Measurements from ENCODE around the gene CCL8. TPM values are rescaled to one million over a fixed set of nuclear protein-coding genes. Genes with fewer than 3 reads are reported as not detected.

The CCL8 gene
- total RNA-seq, 4 donors from 2014 or later: 0.26 TPM; not detected in 3

DNA sequence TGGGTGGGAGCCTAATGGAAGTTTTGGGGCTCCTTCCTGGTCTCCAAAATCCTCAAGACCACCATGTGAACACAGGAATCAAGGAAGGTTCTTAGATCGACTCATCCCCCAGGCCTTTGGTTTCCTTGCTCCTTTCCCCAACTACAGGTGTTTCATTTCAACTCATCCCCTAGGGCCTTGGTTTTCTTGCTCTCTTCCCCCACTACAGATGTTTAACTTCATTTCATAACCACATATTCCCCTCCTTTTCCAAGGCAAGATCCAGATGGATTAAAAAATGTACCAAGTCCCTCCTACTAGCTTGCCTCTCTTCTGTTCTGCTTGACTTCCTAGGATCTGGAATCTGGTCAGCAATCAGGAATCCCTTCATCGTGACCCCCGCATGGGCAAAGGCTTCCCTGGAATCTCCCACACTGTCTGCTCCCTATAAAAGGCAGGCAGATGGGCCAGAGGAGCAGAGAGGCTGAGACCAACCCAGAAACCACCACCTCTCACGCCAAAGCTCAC, 33.9 kb upstream of the CCL8 start, which contains the start of gene CCL11:
Gene CCL11, plus strand, starts transcription at position 457 of the 507 bp plus-strand sequence. CDS start 67 bp downstream, outside the sequence.
- Histone ChIP-seq H3K9me3 (no peaks in the 10 kb centered on the region), H3K27me3 (peaks cover 0 to 6% (median 0%) of the 10 kb centered on the region in 4 donors), H3K27ac (peak within 1 kb of the TSS in 1 of 4 donors; percentile 9), H3K4me3 (no peak within 1 kb of the TSS), H3K4me1 (peaks cover 0 to 5% (median 0%) of the 10 kb centered on the region in 3 donors), H3K36me3 (no peaks in the 10 kb centered on the region)
- no peak for TF ChIP-seq POLR2A (IDR thresholded peaks at IDR 0.05)
- TF ChIP-seq, protein P1, sequence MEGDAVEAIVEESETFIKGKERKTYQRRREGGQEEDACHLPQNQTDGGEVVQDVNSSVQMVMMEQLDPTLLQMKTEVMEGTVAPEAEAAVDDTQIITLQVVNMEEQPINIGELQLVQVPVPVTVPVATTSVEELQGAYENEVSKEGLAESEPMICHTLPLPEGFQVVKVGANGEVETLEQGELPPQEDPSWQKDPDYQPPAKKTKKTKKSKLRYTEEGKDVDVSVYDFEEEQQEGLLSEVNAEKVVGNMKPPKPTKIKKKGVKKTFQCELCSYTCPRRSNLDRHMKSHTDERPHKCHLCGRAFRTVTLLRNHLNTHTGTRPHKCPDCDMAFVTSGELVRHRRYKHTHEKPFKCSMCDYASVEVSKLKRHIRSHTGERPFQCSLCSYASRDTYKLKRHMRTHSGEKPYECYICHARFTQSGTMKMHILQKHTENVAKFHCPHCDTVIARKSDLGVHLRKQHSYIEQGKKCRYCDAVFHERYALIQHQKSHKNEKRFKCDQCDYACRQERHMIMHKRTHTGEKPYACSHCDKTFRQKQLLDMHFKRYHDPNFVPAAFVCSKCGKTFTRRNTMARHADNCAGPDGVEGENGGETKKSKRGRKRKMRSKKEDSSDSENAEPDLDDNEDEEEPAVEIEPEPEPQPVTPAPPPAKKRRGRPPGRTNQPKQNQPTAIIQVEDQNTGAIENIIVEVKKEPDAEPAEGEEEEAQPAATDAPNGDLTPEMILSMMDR (IDR thresholded peaks at IDR 0.05): no peak
- 56 to 64% methylated on average over 3 to 4 of the region's 4 CpGs for WGBS, 2 donors
- DNase-seq: no peak
- intact Hi-C loops (cut with DNase I): no loop called here

DNA sequence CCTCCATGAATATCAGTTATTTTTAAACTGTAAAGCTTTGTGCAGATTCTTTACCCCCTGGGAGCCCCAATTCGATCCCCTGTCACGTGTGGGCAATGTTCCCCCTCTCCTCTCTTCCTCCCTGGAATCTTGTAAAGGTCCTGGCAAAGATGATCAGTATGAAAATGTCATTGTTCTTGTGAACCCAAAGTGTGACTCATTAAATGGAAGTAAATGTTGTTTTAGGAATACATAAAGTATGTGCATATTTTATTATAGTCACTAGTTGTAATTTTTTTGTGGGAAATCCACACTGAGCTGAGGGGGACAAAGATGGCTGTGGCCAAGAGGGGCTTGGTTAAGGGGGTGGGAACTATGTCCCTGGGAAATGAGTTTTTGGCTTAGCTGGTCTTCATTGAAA, 31.4 kb upstream of the CCL8 start:
- intact Hi-C loops (cut with DNase I): no loop called here
- TF ChIP-seq, protein P1 (IDR thresholded peaks at IDR 0.05): no peak
- TF ChIP-seq POLR2A (IDR thresholded peaks at IDR 0.05): no peak

DNA sequence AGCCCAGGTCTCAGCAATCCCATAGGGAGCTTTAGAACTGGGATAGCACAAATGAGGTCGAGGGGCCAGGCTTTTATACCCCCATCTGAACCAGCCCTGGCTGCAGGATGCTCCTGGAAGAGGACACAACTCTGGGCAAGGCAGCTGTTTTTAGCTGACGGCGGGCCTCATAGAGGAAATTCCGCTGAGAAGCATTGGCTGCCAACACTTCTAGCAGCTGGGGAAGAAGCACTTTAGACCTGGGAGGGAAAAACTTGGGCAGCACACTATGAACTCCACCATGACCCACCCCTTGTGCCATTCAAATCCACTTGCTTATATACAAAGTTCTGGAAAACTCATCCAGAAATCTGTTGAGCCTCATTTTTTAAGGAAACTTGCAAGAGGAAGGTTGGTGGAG, 28.6 kb upstream of the CCL8 start:
- intact Hi-C loops (cut with DNase I): no loop called here
- 40% methylated on average over 1 to 2 of the region's 4 CpGs for WGBS, 2 donors
- TF ChIP-seq, protein P1 (IDR thresholded peaks at IDR 0.05): no peak
- Histone ChIP-seq H3K9me3 (no peaks in the 10 kb centered on the region), H3K4me3 (no peak overlapping the region), H3K27ac (no peak overlapping the region), H3K4me1 (peaks cover 0 to 4% (median 0%) of the 10 kb centered on the region in 3 donors), H3K27me3 (peaks cover 0 to 7% (median 0%) of the 10 kb centered on the region in 4 donors), H3K36me3 (no peaks in the 10 kb centered on the region)
- no peak for DNase-seq

More for the DNA sequence above, 31.4 kb upstream of the CCL8 start:
- Histone ChIP-seq H3K27me3 (peaks cover 0 to 11% (median 0%) of the 10 kb centered on the region in 4 donors), H3K9me3 (no peaks in the 10 kb centered on the region), H3K4me1 (peaks cover 0 to 5% (median 0%) of the 10 kb centered on the region in 3 donors), H3K4me3 (no peak overlapping the region), H3K36me3 (no peaks in the 10 kb centered on the region), H3K27ac (no peak overlapping the region)
- 14 to 19% methylated on average over 2 of the region's 2 CpGs for WGBS, 2 donors
- DNase-seq: no peak

DNA sequence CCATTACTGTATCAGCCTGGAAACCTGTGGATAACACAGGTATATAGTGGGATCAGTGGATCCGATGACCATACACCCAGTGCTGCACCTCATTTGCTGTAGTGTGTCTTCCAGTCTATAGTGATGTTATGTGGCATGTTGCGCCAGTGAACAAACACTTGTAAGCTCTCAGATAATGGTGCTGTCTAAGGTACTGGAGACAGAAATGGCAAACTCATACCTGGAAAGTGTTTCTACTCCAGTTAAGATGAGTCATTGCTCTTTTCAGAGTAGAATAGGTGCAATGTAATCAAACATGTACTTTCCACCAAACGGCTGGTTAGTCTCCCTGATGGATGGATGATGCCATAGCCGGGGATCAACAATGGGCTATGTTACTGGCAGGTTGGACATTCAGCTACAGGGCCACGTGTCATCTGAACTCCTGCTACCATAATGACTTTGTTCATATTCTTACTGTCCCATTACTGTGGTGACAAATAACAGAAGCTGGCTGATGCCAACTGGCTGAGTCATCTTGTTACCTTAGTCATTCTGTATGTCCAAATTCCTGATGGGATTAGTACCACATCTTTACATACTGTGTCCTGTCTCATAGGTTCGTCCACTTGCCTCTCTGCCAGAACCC, 27.4 kb upstream of the CCL8 start:
- Histone ChIP-seq H3K4me1 (no peaks in the 10 kb centered on the region), H3K4me3 (no peak overlapping the region), H3K27ac (no peak overlapping the region), H3K36me3 (no peaks in the 10 kb centered on the region), H3K9me3 (no peaks in the 10 kb centered on the region), H3K27me3 (peaks cover 0 to 5% (median 0%) of the 10 kb centered on the region in 4 donors)
- intact Hi-C loops (cut with DNase I): no loop called here
- WGBS, 2 donors: 50 to 62% methylated on average over 6 of the region's 6 CpGs
- TF ChIP-seq, protein P1 (IDR thresholded peaks at IDR 0.05): no peak
- TF ChIP-seq POLR2A (IDR thresholded peaks at IDR 0.05): no peak
- DNase-seq: no peak

DNA sequence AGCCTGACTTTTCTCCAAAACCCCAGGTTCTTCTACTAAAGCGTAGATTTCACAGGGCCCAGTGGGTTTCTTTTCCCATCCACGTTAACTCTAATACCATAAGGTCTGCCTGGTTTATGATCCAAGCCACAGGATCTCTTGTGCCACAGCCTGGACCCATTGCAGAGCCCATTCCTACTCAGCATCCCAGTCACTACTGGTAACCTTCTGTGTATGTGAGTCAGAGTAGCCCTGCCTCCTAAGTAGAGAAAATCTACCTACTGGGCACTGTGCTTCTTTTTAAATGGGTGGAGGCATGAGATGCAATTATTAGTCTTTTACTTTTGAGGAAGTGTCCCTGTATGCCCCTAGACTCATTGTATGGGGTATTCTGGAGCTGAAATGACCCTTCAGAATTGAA, 20.2 kb upstream of the CCL8 start:
- intact Hi-C loops (cut with DNase I): no loop called here
- no peak for TF ChIP-seq POLR2A (IDR thresholded peaks at IDR 0.05)
- TF ChIP-seq, protein P1 (IDR thresholded peaks at IDR 0.05): no peak
- H3K36me3 ChIP-seq: no peaks in the 10 kb centered on the region

More for the DNA sequence above, 20.2 kb upstream of the CCL8 start:
- no peak overlapping the region for H3K4me3 ChIP-seq
- H3K4me1 ChIP-seq: peaks cover 5 to 28% (median 16%) of the 10 kb centered on the region in 3 donors
- H3K27me3 ChIP-seq: no peaks in the 10 kb centered on the region
- no peaks in the 10 kb centered on the region for H3K9me3 ChIP-seq
- DNase-seq: no peak
- no peak overlapping the region for H3K27ac ChIP-seq
- 82 to 97% methylated on average over 2 of the region's 2 CpGs for WGBS, 2 donors
